HEK293T (cell line): ENCODE data around the gene ARHGEF39.

Source experiments
- ARNT ChIP-seq: fragments of 450-650 bp; IDR thresholded peaks from 2 replicates; pipeline ENCODE4 v1.6.1; 2017; ENCODE audit warnings: mild to moderate bottlenecking
- BHLHE40 ChIP-seq: fragments of 450-650 bp; IDR thresholded peaks from 2 replicates; pipeline ENCODE4 v1.6.1; 2016; ENCODE audit warnings: mild to moderate bottlenecking, moderate library complexity, borderline replicate concordance
- CTBP1 ChIP-seq: fragments of 450-650 bp; IDR thresholded peaks from 2 replicates; pipeline ENCODE4 v1.6.1; 2016; ENCODE audit warnings: borderline replicate concordance
- ELF4 ChIP-seq: fragments of 450-650 bp; IDR thresholded peaks from 2 replicates; pipeline ENCODE4 v1.6.1; 2017; ENCODE audit warnings: antibody characterized with exemption
- FOXA1 ChIP-seq: fragments of 450-650 bp; IDR thresholded peaks from 2 replicates; pipeline ENCODE4 v1.6.1; 2016; ENCODE audit warnings: mild to moderate bottlenecking
- FOXK2 ChIP-seq: fragments of 450-650 bp; IDR thresholded peaks from 2 replicates; pipeline ENCODE4 v1.6.1; 2016; ENCODE audit warnings: mild to moderate bottlenecking
- FOXM1 ChIP-seq: fragments of 450-650 bp; IDR thresholded peaks from 2 replicates; pipeline ENCODE4 v1.6.1; 2017; ENCODE audit warnings: mild to moderate bottlenecking, borderline replicate concordance
- NFRKB ChIP-seq: fragments of 450-650 bp; IDR thresholded peaks from 2 replicates; pipeline ENCODE4 v1.6.1; 2016; ENCODE audit warnings: mild to moderate bottlenecking, moderate library complexity
- SP1 ChIP-seq: fragments of 450-650 bp; IDR thresholded peaks from 2 replicates; pipeline ENCODE4 v1.6.1; 2017
- SUZ12 ChIP-seq: fragments of 450-650 bp; IDR thresholded peaks from 2 replicates; pipeline ENCODE4 v1.6.1; 2016; ENCODE audit warnings: mild to moderate bottlenecking
- TF ChIP-seq, protein P1 (sequence below): fragments of 450-650 bp; IDR thresholded peaks from 2 replicates; pipeline ENCODE4 v1.6.1; 2016

DNA sequence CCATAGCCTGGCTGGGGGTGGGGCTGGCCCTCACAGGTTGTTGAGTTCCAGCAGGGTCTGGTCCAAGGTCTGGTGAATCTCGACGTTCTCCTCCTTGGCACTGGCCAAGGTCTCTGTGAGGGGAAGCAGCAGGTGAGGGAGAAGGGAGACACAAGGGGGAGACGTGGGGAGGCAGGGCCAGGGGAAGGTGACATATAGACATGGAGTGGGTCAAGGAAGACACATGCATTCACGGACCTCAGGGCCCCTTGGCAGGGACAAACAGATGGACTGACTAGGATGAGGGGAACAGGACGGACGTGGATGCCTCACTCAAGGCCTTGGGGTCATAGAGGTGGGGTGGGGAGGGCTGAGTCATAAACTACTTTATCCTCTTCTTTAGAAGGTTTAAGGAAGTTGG, 17.1 kb upstream of the ARHGEF39 start:
- TF ChIP-seq SUZ12 (no peak), ARNT (no peak), FOXA1 (no peak), FOXK2 (no peak), NFRKB (no peak), ELF4 (no peak), FOXM1 (no peak), BHLHE40 (no peak), CTBP1 (no peak), SP1 (no peak)
- TF ChIP-seq, protein P1, sequence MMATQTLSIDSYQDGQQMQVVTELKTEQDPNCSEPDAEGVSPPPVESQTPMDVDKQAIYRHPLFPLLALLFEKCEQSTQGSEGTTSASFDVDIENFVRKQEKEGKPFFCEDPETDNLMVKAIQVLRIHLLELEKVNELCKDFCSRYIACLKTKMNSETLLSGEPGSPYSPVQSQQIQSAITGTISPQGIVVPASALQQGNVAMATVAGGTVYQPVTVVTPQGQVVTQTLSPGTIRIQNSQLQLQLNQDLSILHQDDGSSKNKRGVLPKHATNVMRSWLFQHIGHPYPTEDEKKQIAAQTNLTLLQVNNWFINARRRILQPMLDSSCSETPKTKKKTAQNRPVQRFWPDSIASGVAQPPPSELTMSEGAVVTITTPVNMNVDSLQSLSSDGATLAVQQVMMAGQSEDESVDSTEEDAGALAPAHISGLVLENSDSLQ: no peak
